OCI-LY3 (cell line): Measurements from ENCODE around the gene CACNA2D2.

Experiments used
- H2AFZ ChIP-seq: fragments of 200-600, 300-600 bp; shearing (Covaris generic); 2 replicates; pipeline ENCODE4 v1.6.0; 2014; ENCODE audit warnings: antibody characterized with exemption, low read depth, low read length
- H3K27ac ChIP-seq: fragments of 200-600, 300-600 bp; sonication (generic); 2 replicates; pipeline ENCODE4 v1.5.1; 2014; ENCODE audit warnings: mild to moderate bottlenecking, low read length, moderate library complexity, mixed read lengths
- H3K27me3 ChIP-seq: fragments of 200-600, 300-600 bp; sonication (generic); 2 replicates; pipeline ENCODE4 v1.6.1; 2014; ENCODE audit warnings: low read depth, low read length, mixed read lengths
- H3K36me3 ChIP-seq: fragments of 200-600, 300-600 bp; sonication (generic); replicated peaks from 2 replicates; pipeline ENCODE3; 2014; ENCODE audit warnings: low read depth, low read length, mixed read lengths
- H3K4me1 ChIP-seq: fragments of 300-600, 200-600 bp; sonication (generic); 2 replicates; pipeline ENCODE4 v1.6.1; 2014; ENCODE audit warnings: low read length, mixed read lengths
- H3K4me2 ChIP-seq: fragments of 200-600, 300-600 bp; sonication (generic); 2 replicates; pipeline ENCODE4 v1.6.1; 2014; ENCODE audit warnings: low read length, mixed read lengths
- H3K4me3 ChIP-seq: fragments of 300-600, 200-600 bp; sonication (generic); 2 replicates; pipeline ENCODE4 v1.5.1; 2014; ENCODE audit warnings: antibody characterized with exemption, mild to moderate bottlenecking, low read length, moderate library complexity
- H3K79me2 ChIP-seq: fragments of 300-600, 200-600 bp; shearing (Covaris generic); 2 replicates; pipeline ENCODE4 v1.6.1; 2014; ENCODE audit warnings: mild to moderate bottlenecking, low read length, mixed read lengths
- H3K9ac ChIP-seq: fragments of 300-600, 200-600 bp; shearing (Covaris generic); 2 replicates; pipeline ENCODE4 v1.6.0; 2014; ENCODE audit warnings: mild to moderate bottlenecking, low read length, moderate library complexity
- H3K9me3 ChIP-seq: fragments of 200-600, 300-600 bp; shearing (Covaris generic); 2 replicates; pipeline ENCODE4 v1.6.1; 2014; ENCODE audit warnings: low read length, mixed read lengths; ENCODE audit not compliant: insufficient read depth
- H4K20me1 ChIP-seq: fragments of 200-600, 300-600 bp; sonication (generic); 2 replicates; pipeline ENCODE4 v1.6.1; 2016; ENCODE audit warnings: low read length, mixed read lengths; ENCODE audit not compliant: insufficient read depth
- CTCF ChIP-seq: fragments of 200-600, 300-600 bp; sonication (generic); IDR thresholded peaks from 2 replicates; pipeline ENCODE4 v1.5.1; 2014; ENCODE audit warnings: antibody characterized with exemption, low read length, low read depth
- EZH2phosphoT487 ChIP-seq: fragments of 200-600 bp; shearing (Covaris generic); IDR thresholded peaks from 2 replicates; pipeline ENCODE4 v1.6.1; 2018; ENCODE audit warnings: antibody characterized with exemption, mixed run types, low read depth

The CACNA2D2 gene

GRCh38 chr3:50345586-50346234, 157.7 kb downstream of the CACNA2D2 start, which contains the start of gene ZMYND10:
Gene ZMYND10 (minus strand): TSS chr3:50345732. CDS start chr3:50345579, 153 bp downstream.
- TF ChIP-seq EZH2phosphoT487 (no peak), CTCF (no peak)
- Histone ChIP-seq H3K27ac (no peak within 1 kb of the TSS), H3K9me3 (no peaks in the 10 kb centered on the region), H2AFZ (no peak within 1 kb of the TSS), H3K79me2 (peaks cover 13% of the 10 kb centered on the region), H3K4me3 (no peak within 1 kb of the TSS), H3K9ac (no peak within 1 kb of the TSS), H4K20me1 (no peaks in the 10 kb centered on the region), H3K4me1 (peaks cover 10% of the 10 kb centered on the region; the same call in 1 of the 2 replicates), H3K4me2 (no peak within 1 kb of the TSS), H3K27me3 (no peaks in the 10 kb centered on the region), H3K36me3 (peaks cover 7% of the 10 kb centered on the region)

- peaks cover 8% of the 10 kb centered on the region for H3K79me2 ChIP-seq
- no peaks in the 10 kb centered on the region for H3K9me3 ChIP-seq
- no peak overlapping the region for H3K4me3 ChIP-seq
- H3K9ac ChIP-seq: no peak overlapping the region
- H3K4me2 ChIP-seq: no peak overlapping the region
- no peak overlapping the region for H2AFZ ChIP-seq
- no peaks in the 10 kb centered on the region for H3K27me3 ChIP-seq
- H4K20me1 ChIP-seq: no peaks in the 10 kb centered on the region
- TF ChIP-seq CTCF (no peak), EZH2phosphoT487 (no peak)
- H3K36me3 ChIP-seq: peaks cover 7% of the 10 kb centered on the region
- H3K4me1 ChIP-seq: peaks cover 9% of the 10 kb centered on the region; the same call in 1 of the 2 replicates
- H3K27ac ChIP-seq: no peak overlapping the region
These were observed 158.4 kb downstream of the CACNA2D2 start for GRCh38 chr3:50345008-50345407.

- Histone ChIP-seq H3K27me3 (no peaks in the 10 kb centered on the region), H3K27ac (no peak overlapping the region), H3K9ac (no peak overlapping the region), H4K20me1 (no peaks in the 10 kb centered on the region), H2AFZ (no peak overlapping the region), H3K4me2 (no peak overlapping the region), H3K9me3 (no peaks in the 10 kb centered on the region), H3K4me3 (no peak overlapping the region), H3K79me2 (peaks cover 5% of the 10 kb centered on the region), H3K36me3 (peaks cover 7% of the 10 kb centered on the region), H3K4me1 (peaks cover 8% of the 10 kb centered on the region)
- TF ChIP-seq EZH2phosphoT487 (no peak), CTCF (no peak)
These were observed 160.4 kb downstream of the CACNA2D2 start for GRCh38 chr3:50342813-50343633.

GRCh38 chr3:50341996-50342650, 161.3 kb downstream of the CACNA2D2 start:
- Histone ChIP-seq H3K4me1 (peaks cover 8% of the 10 kb centered on the region), H3K4me3 (no peak overlapping the region), H3K9ac (no peak overlapping the region), H3K4me2 (no peak overlapping the region), H3K36me3 (peaks cover 7% of the 10 kb centered on the region), H3K27ac (no peak overlapping the region), H2AFZ (no peak overlapping the region), H3K79me2 (peaks cover 11% of the 10 kb centered on the region), H4K20me1 (no peaks in the 10 kb centered on the region), H3K27me3 (no peaks in the 10 kb centered on the region), H3K9me3 (no peaks in the 10 kb centered on the region)
- no peak for TF ChIP-seq CTCF
- no peak for TF ChIP-seq EZH2phosphoT487
